Activated CD4-positive, CD25-positive, alpha-beta regulatory T cell (primary cell): ENCODE measurements around the gene MAFF.

ENCODE experiments used
- DNase-seq, 4 experiments: peaks; one replicate each; lab custom pipeline; 2025; lab: John Stamatoyannopoulos, UW

The MAFF gene

DNA sequence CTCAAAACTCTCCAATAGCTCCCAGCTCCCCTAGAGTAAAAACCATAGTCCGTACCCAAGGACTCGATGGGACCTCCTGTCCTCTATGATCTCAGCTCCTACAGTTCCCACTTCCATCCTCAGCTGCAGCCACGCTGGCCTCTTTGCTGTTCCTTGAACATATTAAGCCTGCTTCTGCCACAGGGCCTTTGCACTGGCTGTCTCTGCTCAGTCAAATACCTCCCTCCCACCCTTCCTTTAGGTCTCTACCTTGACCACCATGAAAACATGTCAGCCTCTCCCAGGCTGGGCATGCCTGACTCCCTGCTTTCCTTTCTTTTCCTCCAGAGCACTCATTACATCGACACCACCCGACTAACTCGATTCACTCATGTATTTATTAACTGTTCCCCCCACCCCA, 46.5 kb downstream of the MAFF start:
- DNase-seq, result no peak

DNA sequence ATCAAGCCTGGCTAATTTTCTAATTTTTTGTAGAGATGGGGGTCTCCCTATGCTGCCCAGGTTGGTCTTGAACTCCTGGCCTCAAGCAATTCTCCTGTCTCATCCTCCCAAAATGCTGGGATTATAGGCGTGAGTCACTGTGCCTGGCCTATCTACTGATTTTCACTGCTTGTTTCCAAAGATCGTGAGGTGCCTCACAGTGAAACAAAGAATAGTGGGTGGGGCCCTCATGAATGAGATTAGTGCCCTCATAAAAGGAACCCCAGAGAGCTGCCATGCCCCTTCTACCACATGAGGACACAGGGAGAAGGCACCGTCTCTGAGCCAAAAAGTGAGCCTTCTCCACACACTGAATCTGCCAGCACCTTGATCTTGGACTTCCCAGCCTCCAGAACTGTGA, 47.5 kb downstream of the MAFF start:
- DNase-seq, result no peak

DNA sequence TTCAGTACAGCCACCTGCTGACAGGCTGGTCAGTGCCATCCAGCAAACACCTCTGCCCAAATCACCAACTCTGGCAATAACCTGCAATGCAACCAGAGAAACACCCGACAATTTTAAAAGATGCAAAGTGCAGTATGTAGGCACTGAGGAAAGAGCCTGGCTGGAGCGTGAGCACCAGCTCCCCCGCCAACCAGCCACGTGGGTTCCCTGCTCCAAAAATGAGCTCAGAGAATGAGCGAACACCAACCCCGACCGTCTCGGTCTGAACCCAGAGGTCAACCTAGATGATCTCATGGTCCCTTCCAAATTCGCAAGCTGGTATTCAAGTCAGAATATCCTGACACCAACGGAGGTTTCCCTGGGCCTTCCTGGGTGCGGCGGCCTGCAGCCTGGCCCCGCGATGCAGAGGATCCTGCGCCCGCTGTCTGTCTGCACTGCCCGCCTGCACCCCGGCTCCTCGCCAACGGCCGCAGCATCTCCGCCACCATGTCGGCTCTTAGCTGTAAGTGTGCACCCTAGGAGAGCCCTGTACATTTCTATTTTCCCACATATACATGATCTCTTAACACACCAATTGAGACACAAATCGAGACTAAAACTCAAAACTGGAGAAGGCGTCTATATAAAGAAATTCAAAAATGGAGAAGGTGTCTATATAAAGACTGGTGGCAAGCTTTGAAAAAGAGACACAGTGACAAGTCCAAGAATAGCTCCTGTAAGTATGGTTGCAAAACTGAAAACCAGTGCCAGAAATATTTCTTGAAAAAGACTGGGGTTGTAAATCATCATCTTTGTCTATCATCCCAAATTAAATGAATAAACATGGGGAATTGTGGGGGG, 48.2 kb downstream of the MAFF start:
- no peak for DNase-seq

DNA sequence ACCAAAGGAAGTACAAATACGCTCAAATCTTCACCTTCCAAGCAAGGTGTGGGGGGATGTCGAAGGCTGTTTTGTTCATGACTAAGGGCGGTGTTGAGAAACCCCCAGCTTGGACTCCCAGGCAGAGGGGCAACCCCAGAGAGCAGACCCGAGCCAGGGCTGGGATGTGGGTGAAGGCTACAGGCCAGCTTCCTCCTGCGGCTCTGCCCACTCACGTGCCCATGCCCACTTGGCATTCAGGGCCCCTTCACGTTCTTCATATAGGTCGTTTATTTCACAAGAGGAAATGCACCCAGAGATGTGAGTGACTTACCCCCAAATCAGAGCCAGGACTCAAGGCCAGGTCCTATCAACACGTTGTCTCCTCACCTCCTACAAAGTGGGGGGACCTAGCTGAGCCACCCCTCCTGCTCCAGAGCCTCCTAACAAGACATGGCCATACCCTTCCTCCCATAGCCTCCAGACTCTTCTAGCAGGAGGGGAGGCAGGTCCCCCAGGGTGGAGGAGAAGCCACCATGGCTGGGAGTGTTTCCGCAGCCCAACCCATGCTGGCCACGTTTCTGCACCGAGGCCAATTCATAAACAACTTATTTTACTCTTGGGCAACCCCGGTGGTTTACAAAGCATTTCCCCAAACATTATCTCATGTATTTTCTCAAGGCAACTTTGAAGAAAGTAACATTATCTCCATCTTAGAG, 49.0 kb downstream of the MAFF start:
- no peak for DNase-seq

DNA sequence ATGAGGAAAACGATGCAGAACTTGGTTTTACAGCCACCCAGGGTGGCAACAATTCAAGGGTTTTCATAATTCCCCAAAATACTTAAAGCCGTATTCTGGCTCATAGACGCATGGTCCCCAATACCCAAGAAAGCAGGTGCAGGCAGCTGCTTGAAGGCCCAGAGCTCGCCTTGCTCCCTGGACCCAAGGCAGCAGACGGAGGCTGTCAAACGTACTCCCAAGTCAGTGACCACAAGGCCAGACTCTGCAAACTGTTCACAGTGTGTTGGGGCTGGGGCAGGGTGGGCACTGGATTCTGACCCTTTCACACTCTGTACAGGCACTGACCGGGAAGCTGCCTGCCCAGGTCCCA, 49.5 kb downstream of the MAFF start:
- no peak for DNase-seq

DNA sequence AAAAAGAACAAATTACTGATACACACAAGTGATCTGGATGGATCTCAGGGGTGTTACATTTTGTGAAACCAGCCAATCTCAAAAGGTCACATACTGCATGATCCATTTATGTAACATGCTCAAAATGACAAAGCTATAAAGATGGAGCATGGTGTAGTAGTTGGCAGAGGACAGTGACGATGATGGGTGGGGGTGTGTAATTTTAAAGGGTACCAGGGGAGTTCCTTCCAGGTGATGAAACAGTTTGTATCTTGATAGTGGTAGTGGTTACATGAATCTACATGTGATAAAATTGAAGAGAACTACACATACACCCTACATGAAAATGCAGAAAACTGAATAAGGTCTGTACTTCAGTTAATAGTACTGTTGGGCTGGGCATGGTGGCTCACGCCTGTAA, 53.9 kb downstream of the MAFF start:
- no peak for DNase-seq

DNA sequence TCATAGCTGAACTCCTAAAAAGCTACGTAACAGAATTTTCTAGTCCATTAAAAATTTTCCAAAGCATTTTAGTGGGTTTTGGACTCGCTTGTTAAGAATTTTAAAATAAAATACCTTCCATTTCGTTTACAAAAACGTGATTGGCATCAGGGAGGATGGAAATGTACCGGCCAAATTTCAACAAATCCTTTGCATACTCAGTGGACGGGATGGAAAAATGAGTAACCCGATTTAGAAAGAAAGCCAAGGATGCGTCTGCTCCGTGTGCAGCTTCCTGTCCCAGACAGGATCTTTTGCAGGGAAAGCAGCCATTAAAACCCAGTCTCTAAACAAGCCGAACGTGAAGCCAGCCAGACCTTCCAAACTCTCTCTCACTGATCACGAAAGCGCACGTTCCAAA, 55.4 kb downstream of the MAFF start:
- DNase-seq, result no peak

DNA sequence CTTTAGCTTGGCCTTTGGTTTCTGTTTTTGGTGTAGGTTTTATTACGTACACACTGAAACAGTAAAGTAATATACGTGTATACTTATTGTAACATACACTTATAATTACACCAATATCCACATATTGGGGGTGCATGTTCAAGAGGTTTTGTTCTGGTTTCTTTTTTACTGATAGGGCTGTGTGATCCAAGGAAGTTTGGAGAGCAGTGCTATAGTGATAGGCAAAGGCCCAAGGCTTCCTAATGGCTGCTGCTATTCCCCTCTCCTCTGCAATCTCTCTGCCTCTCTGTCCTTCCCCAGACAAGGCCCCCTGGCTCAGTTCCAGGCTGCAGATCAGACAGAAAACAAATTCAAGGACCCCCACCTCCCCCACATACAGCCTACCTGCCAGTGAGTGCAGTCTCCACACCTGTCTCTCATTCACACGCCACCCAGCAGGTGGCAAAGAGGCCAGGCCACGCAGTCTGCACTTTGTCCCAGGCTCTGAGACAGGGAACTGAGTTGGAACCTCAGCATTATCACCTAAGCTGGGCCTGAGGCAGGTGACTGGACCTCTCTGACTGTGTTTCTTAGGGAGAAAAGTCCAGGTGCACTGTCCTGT, 56.0 kb downstream of the MAFF start:
- no peak for DNase-seq

DNA sequence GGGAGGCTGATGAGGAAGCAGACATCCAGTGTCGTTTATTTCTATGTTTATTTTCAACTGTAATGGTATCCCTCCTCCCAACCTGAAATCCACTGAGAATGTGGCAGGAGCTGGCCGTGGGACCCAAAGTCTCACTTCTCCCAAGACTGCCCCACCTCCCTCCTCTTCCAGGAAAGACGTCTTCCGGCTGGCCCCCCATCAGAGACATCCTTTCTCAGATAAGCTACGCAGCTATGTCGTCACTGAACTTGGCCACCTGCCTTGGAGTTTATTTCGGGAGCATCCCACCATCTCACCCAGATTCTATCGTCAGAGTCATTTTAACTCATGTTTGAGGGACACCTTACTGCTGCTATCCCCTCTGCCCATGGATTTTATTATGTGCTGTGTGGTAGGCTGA, 57.1 kb downstream of the MAFF start:
- DNase-seq, result no peak

DNA sequence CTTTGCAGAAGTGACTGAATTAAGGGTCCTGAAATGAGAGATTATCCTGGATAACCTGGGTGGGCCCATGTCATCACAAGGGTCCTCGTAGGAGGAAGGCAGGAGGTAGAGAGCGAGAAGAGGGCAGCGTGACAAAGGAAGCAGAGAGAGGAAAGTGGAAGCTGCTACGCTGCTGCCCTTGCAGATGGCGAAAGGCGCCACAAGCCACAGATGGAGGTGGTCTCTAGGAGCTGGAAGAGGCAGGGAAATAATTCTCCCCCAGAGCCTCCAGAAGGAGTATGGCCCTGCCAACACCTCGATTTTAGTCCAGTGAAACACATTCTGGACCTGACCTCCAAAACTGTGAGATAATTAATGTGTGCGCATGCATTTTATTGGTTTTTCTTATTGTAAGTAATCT, 57.6 kb downstream of the MAFF start:
- no peak for DNase-seq

DNA sequence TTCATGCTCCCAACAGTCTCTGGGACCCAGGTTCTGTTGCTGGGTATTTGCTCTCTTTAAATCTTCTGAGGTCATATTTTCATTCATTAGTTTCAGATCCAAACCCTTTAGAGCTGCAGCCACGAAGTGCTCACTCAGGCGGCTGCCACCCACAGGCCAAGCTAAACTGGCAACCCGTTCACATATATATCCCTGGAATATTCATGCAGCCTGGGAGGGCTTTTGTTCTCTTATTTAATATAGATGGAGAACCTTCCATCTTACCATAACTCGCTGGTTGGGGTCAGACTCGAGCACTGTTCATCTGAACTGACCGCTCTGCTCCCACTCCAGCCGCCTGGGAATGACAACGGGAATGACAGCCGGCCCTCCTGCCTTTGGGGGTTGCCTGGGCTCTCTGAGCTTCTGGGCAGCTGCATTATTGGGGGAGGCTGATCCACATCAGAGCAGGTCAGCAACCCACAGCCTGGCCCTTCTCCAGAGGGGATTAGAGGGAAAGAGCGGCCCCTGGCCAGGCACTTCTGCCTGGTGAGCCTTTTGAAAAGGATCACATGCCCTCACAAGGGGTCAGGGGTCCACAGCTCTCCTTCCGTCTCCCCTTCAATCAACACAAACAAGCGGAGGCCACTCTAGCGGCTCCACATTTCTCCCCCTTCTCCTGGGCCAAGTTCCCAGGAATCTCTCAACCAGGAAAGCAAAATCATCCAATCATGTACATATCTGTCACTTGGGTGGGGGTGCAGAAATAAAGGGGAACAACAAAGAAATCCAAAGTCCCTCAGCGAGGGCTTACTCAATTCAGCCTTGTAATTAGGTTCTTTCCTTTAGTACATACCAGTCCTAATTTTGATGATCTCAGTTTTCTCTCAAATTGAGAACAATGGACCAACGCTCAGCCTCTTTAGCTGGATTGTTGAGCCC, 59.2 kb downstream of the MAFF start:
- DNase-seq, result no peak

DNA sequence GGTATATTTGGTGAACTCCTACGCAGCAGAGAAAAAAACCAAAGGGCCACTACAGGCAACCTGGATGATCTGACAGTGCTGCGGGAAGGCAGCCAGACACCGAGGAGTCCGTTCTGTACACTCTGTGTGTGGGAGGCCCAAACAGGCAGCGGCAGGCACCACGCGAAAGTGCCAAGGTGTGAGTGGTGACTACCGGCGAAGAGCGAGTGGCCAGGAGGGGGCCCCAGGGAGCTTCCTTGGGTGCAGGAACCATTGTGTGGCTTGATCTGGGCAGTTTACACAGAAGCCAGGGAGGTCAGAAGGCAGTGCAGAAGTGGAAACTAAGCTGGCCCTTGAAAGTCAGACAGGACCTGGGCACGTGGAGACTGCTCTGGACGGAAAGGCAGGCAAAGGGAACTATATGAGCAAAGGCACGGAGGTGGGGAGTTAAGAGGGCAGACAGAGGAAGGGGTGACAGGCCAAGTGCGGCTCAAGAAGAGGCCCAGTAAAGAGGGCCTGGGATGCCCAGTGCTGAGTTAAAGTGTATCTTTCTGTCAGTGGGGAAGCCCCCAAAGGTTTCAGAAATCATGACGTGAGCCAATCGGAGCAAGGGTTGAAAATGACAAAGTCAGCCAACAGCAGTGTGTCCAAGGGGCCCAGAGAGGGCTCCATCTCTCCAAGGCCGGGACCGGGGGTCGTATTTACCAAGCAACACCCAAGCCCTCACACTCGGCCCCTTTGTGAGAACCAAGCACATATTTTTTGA, 60.4 kb downstream of the MAFF start:
- no peak for DNase-seq

DNA sequence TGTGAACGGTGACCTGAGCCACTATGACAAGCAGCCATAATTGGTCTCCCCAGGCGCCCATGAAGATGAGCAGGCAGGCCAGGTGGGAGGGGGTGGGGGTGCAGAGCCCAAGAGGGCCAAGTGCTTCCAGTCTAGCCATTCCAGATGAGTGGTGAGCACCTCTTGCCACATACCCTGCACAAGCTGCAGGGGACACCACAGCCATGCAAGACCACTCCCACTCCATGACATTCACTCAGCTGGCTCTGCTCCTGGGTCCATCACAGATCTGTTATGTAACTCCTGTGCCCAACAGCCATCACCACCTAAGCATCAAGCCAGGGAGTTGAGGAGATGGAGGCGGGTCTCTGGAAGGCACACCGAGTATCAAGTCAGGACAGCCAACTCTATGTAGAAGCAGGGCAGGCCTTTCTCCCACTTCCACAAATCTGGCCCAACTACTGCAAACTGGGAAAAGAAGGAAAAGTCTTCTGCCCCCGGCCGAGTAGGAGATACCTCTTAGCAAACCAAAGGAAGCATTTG, 62.6 kb downstream of the MAFF start:
- DNase-seq, result no peak
